Measurements from ENCODE around the gene ERICH2.

DNA sequence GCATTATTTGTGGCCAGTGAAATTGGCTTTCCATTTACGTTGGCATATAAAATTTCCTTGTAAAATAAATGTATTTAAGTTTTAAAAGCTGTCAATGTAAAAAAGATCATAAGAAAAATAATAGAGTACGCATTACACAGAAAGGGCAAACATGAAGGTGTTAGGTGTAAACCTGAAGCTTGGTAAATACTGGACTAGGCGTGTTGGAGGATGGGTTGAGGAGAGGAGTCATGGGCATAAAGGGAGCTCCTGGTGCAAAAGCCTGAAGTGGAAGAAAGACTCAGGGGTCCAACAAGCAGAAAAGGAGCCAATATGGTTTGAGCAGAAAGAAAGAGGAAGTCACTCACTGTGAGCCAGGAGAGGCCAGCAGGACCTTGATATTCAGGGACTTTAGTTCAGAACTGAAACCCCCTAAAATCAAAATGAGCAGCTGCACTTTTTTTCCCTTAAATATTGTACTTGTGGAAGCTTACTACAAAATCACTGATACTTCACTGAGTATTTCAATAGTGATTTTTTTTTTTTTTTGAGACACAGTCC, 30.6 kb upstream of the ERICH2 start:
- TF ChIP-seq POLR2AphosphoS5 (IDR thresholded peaks at IDR 0.05), result no peak
- TF ChIP-seq POLR2A (IDR thresholded peaks at IDR 0.05), result no peak

Data from sigmoid colon (tissue), 4 donors.